SK-N-MC (cell line): ENCODE measurements around the gene CARM1.
A peak's percentile ranks its signal among the peaks of the same experiment; 100 is the strongest.

Experiments
- EZH2 ChIP-seq: fragments of 200-600 bp; sonication (generic); IDR thresholded peaks from one replicate; pipeline ENCODE4 v1.6.1; 2017; ENCODE audit warnings: antibody characterized with exemption
- POLR2AphosphoS5 ChIP-seq: IDR thresholded peaks from 2 replicates; pipeline ENCODE4 v1.6.1; 2012; ENCODE audit warnings: mild to moderate bottlenecking, low read depth, low read length, borderline replicate concordance

- TF ChIP-seq POLR2AphosphoS5 = 0 out of 2 replicates have a peak, but pooled peaks have one; percentile 12
- no peak for TF ChIP-seq EZH2
Observed at GRCh38 chr19:10921199-10921909, 50.0 kb downstream of the CARM1 start.
